K562 (cell line): ENCODE measurements around the gene NUP35. TPM values are rescaled to one million over a fixed set of nuclear protein-coding genes. Genes with fewer than 3 reads are reported as not detected.

Source experiments
- ATF7 ChIP-seq: fragments of 450-650 bp; IDR thresholded peaks from 2 replicates; pipeline ENCODE4 v1.7.1; 2014; ENCODE audit warnings: mild to moderate bottlenecking, moderate library complexity
- CBFB ChIP-seq: sonication (generic); formaldehyde crosslinking; IDR thresholded peaks from 2 replicates; pipeline ENCODE4 v1.4.0; 2020; ENCODE audit warnings: mild to moderate bottlenecking, missing genetic modification reagents
- CBX2 ChIP-seq: fragments of 200-600 bp; sonication (generic); IDR thresholded peaks from one replicate; pipeline ENCODE4 v1.6.1; 2012; ENCODE audit warnings: mild to moderate bottlenecking, low read length, inconsistent platforms; ENCODE audit not compliant: insufficient read depth, poor library complexity, severe bottlenecking
- CSDE1 ChIP-seq, 2 experiments: fragments of 450-650 bp; IDR thresholded peaks; 2 replicates each; pipeline ENCODE4 v1.6.1; 2016; ENCODE audit warnings: mild to moderate bottlenecking in 1 of 2
- ETS1 ChIP-seq: conservative IDR thresholded peaks from 2 replicates; pipeline ENCODE4 v1.6.1; 2011; ENCODE audit warnings: low read depth, mild to moderate bottlenecking, low read length; ENCODE audit not compliant: control insufficient read depth
- HINFP ChIP-seq: fragments of 450-650 bp; conservative IDR thresholded peaks from 2 replicates; pipeline ENCODE4 v1.6.1; 2016; ENCODE audit warnings: missing genetic modification characterization, low read depth, mild to moderate bottlenecking, control low read depth, missing compliant biosample characterization
- LEF1 ChIP-seq: fragments of 450-650 bp; IDR thresholded peaks from 2 replicates; pipeline ENCODE4 v1.6.1; 2016; ENCODE audit warnings: mild to moderate bottlenecking
- NFIC ChIP-seq: fragments of 450-650 bp; IDR thresholded peaks from 2 replicates; pipeline ENCODE4 v1.6.1; 2017; ENCODE audit warnings: mild to moderate bottlenecking, inconsistent platforms
- NFYB ChIP-seq: IDR thresholded peaks from 2 replicates; pipeline ENCODE4 v1.6.1; 2011; ENCODE audit warnings: mild to moderate bottlenecking, moderate library complexity; ENCODE audit not compliant: insufficient read length; ENCODE audit errors: extremely low read depth
- OTX1 ChIP-seq: fragments of 450-650 bp; formaldehyde crosslinking; IDR thresholded peaks from 2 replicates; pipeline ENCODE4 v1.4.0; 2022; ENCODE audit warnings: mild to moderate bottlenecking
- RBM39 ChIP-seq: fragments of 200-400 bp; formaldehyde crosslinking; optimal IDR thresholded peaks from 2 replicates; pipeline ENCODE3; 2018; ENCODE audit warnings: low read depth, low read length
- RUNX1 ChIP-seq: sonication (generic); IDR thresholded peaks from 2 replicates; pipeline ENCODE4 v1.6.1; 2016; ENCODE audit warnings: antibody characterized with exemption, low read depth
- TAF9B ChIP-seq: fragments of 450-650 bp; IDR thresholded peaks from 2 replicates; pipeline ENCODE4 v1.6.1; 2018; ENCODE audit warnings: mild to moderate bottlenecking; ENCODE audit not compliant: partially characterized antibody
- TARDBP ChIP-seq: fragments of 450-650 bp; IDR thresholded peaks from 2 replicates; pipeline ENCODE4 v1.6.1; 2016
- TCF7L2 ChIP-seq: fragments of 150-350 bp; IDR thresholded peaks from 2 replicates; pipeline ENCODE4 v1.6.1; 2016; ENCODE audit warnings: low read depth, mild to moderate bottlenecking, low read length, moderate library complexity
- ZNF212 ChIP-seq: fragments of 450-650 bp; formaldehyde crosslinking; IDR thresholded peaks from 2 replicates; pipeline ENCODE4 v1.4.0; 2020; ENCODE audit warnings: mild to moderate bottlenecking
- ZNF354B ChIP-seq: fragments of 250-450 bp; sonication (Bioruptor Pico); IDR thresholded peaks from 2 replicates; pipeline ENCODE4 v1.4.0; 2020
- ZNF740 ChIP-seq, 3 experiments: fragments of 200-800 bp in 1 of 3; sonication (Bioruptor generic) in 1 of 3; sonication (generic) in 1 of 3; formaldehyde crosslinking in 1 of 3; IDR thresholded peaks; 2 replicates each; pipeline versions ENCODE4 v1.6.1 to v1.8.0; 2016 to 2022; ENCODE audit warnings: mild to moderate bottlenecking in 2 of 3, missing compliant biosample characterization in 2 of 3, missing genetic modification characterization in 2 of 3, missing genetic modification reagents in 1 of 3
- ZNF766 ChIP-seq: fragments of 200-800 bp; sonication (Bioruptor generic); conservative IDR thresholded peaks from 2 replicates; pipeline ENCODE4 v1.6.1; 2016; ENCODE audit warnings: missing genetic modification characterization, missing compliant biosample characterization
- ZSCAN29 ChIP-seq: fragments of 450-650 bp; IDR thresholded peaks from 2 replicates; pipeline ENCODE4 v1.6.1; 2017
- polyA plus RNA-seq, 8 experiments: library from polyadenylated mRNA; depleted of rRNA in 4 of 8; stranded (reverse) in 5 of 8; unstranded in 3 of 8; fragments of >200 nt; fragmentation: Nextera tagmentation in 2 of 8; fragmentation: Illumina TruSeq in 1 of 8; extraction: Ambion mirVana in 2 of 8; extraction: Trizol in 1 of 8; gene quantifications; 2 replicates each; pipeline versions ENCODE4 v1.2.1 to v1.2.3, GENCODE V29; 2011 to 2014; ENCODE audit warnings: inconsistent platforms in 1 of 8, missing spikeins in 1 of 8
- total RNA-seq, 7 experiments: library from RNA; depleted of rRNA in 6 of 7; stranded (reverse); fragments of >200 nt in 6 of 7; fragmentation: Illumina TruSeq in 2 of 7; extraction: Trizol in 2 of 7; gene quantifications; 2 replicates each; pipeline versions ENCODE4 v1.2.1 to v1.2.3, GENCODE V29; 2011 to 2021; ENCODE audit warnings: low replicate concordance in 1 of 7
- TF ChIP-seq, protein P1 (sequence below): fragments of 250-450 bp; sonication (Bioruptor Pico); IDR thresholded peaks from 2 replicates; pipeline ENCODE4 v1.6.1; 2021; ENCODE audit warnings: mild to moderate bottlenecking
- TF ChIP-seq, protein P2 (sequence below): fragments of 150-350 bp; conservative IDR thresholded peaks from 2 replicates; pipeline ENCODE4 v1.6.1; 2014; ENCODE audit warnings: low read length

Gene NUP35
- total and polyA plus RNA-seq, 9 of the 15 experiments (the other 6 are each of a cell fraction or from before 2014, with no cell fraction given) = 24.5 to 78.2 (median 51.1) TPM

GRCh38 chr2:183078464-183079138 lies 45.6 kb upstream of the NUP35 start, which contains the start of gene DUSP19 (continued):
- no peak for TF ChIP-seq ZNF766
- TF ChIP-seq TARDBP = no peak; the same call in 1 of the 2 replicates
- peak; percentile 90 for TF ChIP-seq CBFB
- peak; percentile 64; the same call in 1 of the 2 replicates for TF ChIP-seq ATF7
- no peak for TF ChIP-seq OTX1 (CRISPR knock-in tag)
- TF ChIP-seq, protein P1, sequence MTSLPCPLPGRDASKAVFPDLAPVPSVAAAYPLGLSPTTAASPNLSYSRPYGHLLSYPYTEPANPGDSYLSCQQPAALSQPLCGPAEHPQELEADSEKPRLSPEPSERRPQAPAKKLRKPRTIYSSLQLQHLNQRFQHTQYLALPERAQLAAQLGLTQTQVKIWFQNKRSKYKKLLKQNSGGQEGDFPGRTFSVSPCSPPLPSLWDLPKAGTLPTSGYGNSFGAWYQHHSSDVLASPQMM (CRISPR knock-in tag) = no peak
- TF ChIP-seq, protein P2, sequence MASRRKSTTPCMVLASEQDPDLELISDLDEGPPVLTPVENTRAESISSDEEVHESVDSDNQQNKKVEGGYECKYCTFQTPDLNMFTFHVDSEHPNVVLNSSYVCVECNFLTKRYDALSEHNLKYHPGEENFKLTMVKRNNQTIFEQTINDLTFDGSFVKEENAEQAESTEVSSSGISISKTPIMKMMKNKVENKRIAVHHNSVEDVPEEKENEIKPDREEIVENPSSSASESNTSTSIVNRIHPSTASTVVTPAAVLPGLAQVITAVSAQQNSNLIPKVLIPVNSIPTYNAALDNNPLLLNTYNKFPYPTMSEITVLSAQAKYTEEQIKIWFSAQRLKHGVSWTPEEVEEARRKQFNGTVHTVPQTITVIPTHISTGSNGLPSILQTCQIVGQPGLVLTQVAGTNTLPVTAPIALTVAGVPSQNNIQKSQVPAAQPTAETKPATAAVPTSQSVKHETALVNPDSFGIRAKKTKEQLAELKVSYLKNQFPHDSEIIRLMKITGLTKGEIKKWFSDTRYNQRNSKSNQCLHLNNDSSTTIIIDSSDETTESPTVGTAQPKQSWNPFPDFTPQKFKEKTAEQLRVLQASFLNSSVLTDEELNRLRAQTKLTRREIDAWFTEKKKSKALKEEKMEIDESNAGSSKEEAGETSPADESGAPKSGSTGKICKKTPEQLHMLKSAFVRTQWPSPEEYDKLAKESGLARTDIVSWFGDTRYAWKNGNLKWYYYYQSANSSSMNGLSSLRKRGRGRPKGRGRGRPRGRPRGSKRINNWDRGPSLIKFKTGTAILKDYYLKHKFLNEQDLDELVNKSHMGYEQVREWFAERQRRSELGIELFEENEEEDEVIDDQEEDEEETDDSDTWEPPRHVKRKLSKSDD = 0 out of 2 replicates have a peak, but pooled peaks have one; percentile 51
- no peak for TF ChIP-seq TCF7L2
- no peak for TF ChIP-seq HINFP (tag)
- peak; percentile 91 for TF ChIP-seq NFIC
- no peak for TF ChIP-seq ZNF740 (CRISPR knock-in tag; IDR thresholded peaks at IDR 0.05)
- TF ChIP-seq ZNF740 (tag; IDR thresholded peaks at IDR 0.05) = no peak
- TF ChIP-seq LEF1 = peak; percentile 26; the same call in 1 of the 2 replicates
- TF ChIP-seq ZNF212 (CRISPR knock-in tag) = no peak
- TF ChIP-seq CBX2 = no peak
- no peak for TF ChIP-seq ZNF354B
- no peak for TF ChIP-seq RUNX1
- TF ChIP-seq ETS1 = no peak
- TF ChIP-seq TAF9B = peak; percentile 91
- peak; percentile 92 for TF ChIP-seq NFYB
- 0 out of 4 replicates have a peak, but pooled peaks of 1 of the 2 experiments have one; percentile 38 for TF ChIP-seq CSDE1 (IDR thresholded peaks at IDR 0.05)
- no peak for TF ChIP-seq ZSCAN29
- no peak for TF ChIP-seq RBM39
